Sigmoid colon (tissue), 4 donors: ENCODE results near the gene PRKCQ.

Source experiments
- EP300 ChIP-seq, 4 donors: sonication (generic); formaldehyde crosslinking; IDR thresholded peaks; one replicate each; pipeline ENCODE4 v1.6.1; 2017; ENCODE audit warnings: antibody characterized with exemption in 4 of 4
- POLR2A ChIP-seq, 2 donors: fragments of 450-650 bp; IDR thresholded peaks; one replicate each; pipeline ENCODE4 v1.6.1; 2016; ENCODE audit warnings: antibody characterized with exemption in 2 of 2, mild to moderate bottlenecking in 2 of 2, moderate library complexity in 2 of 2
- POLR2AphosphoS5 ChIP-seq, 4 donors: sonication (generic); formaldehyde crosslinking; IDR thresholded peaks; one replicate each; pipeline ENCODE4 v1.6.1; 2017; ENCODE audit warnings: antibody characterized with exemption in 4 of 4
- TF ChIP-seq, protein P1 (sequence below), 4 experiments: fragments of 450-650 bp in 3 of 4; fragments of 200-600 bp in 1 of 4; IDR thresholded peaks; one replicate each; pipeline ENCODE4 v1.5.1; 2016 to 2019; ENCODE audit warnings: antibody characterized with exemption in 4 of 4, mild to moderate bottlenecking in 3 of 4, moderate library complexity in 2 of 4

DNA sequence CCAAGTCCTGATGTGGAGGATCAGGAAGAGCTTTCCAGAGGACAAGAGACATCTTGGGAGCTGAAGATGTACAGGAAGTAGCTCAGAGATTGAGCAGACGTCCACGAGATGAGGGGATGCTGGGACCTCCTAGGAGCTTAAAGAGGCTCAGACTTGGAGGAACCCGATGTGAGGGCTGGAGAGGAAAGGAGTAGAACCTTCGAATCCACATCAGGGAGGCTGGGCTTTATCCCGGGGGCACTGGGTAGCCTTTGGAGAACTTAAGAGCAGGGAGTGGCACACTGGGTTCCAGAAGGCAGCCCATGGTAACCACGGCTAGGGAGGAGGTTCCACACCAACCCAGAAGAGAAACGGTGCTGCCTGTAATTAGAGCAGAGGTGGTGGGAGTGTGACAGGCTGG lies 10.8 kb downstream of the PRKCQ start:
- TF ChIP-seq EP300 (IDR thresholded peaks at IDR 0.05): no peak
- TF ChIP-seq, protein P1, sequence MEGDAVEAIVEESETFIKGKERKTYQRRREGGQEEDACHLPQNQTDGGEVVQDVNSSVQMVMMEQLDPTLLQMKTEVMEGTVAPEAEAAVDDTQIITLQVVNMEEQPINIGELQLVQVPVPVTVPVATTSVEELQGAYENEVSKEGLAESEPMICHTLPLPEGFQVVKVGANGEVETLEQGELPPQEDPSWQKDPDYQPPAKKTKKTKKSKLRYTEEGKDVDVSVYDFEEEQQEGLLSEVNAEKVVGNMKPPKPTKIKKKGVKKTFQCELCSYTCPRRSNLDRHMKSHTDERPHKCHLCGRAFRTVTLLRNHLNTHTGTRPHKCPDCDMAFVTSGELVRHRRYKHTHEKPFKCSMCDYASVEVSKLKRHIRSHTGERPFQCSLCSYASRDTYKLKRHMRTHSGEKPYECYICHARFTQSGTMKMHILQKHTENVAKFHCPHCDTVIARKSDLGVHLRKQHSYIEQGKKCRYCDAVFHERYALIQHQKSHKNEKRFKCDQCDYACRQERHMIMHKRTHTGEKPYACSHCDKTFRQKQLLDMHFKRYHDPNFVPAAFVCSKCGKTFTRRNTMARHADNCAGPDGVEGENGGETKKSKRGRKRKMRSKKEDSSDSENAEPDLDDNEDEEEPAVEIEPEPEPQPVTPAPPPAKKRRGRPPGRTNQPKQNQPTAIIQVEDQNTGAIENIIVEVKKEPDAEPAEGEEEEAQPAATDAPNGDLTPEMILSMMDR (IDR thresholded peaks at IDR 0.05): no peak
- no peak for TF ChIP-seq POLR2A (IDR thresholded peaks at IDR 0.05)
- no peak for TF ChIP-seq POLR2AphosphoS5 (IDR thresholded peaks at IDR 0.05)
